NCI-H2196 (cell line): ENCODE measurements around the gene ADAT3.
A peak's percentile ranks its signal among the peaks of the same experiment; 100 is the strongest.
"Not testable (repeated sequence)": the region's sequence is repeated elsewhere in the genome, so short reads cannot be mapped to it uniquely, and the experiment has no call there.

Experiments
- DNase-seq: peaks from one replicate; lab custom pipeline; 2025; ENCODE audit not compliant: unreplicated experiment; lab: John Stamatoyannopoulos, UW

ADAT3 gene

DNA sequence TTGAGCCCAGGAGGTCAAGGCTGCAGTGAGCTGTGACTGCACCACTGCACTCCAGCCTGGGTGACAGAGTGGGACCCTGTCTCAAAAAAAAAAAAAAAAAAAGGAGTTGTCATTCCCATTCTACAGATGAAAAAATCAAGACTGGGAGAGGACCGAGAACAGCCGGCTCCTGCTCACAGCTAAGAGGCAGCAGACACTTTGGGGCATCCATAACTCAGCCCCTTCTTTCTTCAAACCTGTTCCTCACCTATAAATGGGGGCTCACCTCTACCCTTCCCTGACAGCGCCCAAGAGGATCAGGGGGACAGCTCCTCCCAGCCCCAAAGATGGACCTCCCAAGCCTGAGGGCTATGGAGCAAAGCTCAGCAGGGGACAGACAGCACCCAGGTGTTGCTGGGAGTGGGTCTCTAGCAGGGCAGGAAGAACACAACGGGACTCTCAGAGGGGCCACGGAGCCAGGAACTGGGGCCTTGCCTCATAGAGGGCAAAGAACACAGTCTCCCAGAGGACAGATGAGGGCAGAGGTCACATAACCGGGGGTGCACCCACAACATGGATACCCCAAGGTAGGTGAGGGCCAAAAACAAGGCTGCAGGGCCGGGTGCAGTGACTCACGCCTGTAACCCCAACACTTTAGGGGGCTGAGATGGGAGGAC lies 38.4 kb upstream of the ADAT3 start:
- no peak for DNase-seq

DNA sequence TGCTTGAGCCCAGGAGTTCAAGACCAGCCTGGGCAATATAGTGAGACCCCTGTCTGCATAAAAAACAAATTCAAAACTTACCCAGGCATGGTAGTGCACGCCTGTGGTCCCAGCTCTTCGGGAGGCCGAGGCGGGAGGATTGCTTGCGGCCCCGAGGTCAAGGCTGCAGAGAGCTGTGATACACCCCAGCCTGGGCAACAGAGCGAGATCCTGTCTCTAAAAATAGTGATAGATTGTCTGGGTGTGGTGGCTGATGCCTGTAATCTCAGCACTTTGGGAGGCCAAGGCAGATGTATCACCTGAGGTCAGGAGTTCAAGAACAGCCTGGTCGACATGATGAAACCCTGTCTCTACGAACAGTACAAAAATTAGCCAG lies 37.9 kb upstream of the ADAT3 start:
- DNase-seq: no peak

DNA sequence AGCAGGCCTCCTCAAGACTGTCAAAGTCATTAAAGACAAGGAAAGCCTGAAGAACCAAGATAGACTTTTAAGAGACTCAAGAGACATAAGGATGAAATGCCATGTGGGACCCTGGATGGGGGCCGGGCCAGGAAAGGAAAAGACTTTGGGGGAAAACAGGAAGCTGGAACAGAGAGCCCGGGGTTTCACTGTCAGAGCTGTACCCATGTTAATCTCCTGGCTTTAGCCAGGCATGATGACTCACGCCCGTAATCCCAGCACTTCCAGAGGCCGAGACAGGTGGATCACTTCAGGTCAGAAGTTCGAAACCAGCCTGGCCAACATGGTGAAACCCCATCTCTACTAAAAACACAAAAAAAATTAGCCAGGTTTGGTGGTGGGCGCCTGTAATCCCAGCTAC lies 36.2 kb upstream of the ADAT3 start:
- no peak for DNase-seq

DNA sequence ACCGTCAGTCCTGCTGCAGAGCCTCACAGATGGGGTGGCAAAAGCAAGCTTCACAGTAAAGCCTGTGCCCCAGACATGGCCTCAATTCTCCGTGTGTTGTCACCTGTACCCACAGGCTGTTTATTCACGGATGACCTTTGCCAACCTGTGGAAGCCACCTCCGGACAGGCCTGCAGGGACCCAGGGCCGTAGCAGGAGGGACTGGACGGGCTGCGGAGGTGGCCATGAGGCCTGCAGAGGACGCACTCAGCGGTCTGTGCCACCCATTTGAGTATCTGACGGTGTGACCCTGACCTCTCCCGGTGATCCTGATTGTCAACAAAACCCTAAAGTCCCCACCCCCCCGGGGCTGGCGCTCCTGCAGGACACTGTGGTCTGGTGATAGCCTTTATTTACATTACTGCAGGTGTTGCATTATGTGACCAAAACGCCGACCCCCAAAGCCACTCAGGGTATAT lies 34.0 kb upstream of the ADAT3 start:
- no peak for DNase-seq

DNA sequence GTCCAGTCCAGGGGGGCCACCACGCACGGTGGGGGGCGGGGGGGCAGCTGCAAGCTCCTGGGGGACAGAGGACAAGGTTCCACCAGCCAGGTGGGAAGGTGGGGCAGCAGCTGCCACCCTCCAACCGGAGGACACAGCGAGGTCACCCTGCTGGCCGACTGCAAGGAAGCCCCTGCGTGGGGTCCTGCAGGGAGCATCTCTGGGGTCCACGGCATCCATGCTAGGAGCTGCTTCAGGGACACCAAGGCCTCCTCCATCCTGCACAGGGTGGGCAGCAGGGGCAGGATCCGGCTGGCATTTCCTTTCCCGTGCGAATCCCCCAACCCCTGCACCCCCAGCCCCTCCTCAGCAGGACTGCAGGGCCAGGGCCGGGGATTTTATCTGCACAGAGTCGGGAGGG lies 33.6 kb upstream of the ADAT3 start:
- no peak for DNase-seq

DNA sequence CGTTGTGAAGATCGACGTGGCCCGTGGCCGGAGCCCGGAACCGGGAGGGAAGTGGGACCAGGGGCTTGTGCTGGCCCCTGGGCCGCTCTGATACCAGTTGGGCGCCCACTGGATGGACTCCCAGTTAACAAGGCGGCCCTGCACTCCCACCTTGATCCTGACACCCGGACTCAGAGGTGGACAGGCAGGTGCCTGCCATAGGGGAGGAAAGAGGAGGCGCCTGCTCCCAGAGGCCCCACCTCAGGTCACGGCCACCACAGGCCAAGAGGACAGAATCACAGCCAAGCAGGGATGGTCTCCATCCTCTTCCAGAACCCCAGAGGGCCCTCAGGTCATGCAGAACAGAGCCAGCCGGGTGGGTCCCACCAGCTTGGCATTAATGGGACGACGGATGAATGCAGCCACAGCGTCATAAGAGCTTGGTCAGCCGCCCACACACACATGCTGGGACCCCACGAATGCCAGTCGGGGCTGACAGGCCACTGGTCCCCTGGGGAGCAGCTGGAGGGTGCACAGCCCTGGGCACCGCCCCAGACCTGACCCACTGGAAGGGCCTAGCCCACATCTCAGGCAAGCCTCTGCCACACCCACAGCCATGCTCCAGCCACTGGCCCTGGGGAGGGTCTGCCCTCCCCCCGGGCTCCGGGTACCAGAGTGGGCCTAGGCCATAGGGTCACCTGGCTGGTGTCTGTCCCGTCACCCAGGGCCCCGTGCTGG lies 32.2 kb upstream of the ADAT3 start:
- no peak for DNase-seq

DNA sequence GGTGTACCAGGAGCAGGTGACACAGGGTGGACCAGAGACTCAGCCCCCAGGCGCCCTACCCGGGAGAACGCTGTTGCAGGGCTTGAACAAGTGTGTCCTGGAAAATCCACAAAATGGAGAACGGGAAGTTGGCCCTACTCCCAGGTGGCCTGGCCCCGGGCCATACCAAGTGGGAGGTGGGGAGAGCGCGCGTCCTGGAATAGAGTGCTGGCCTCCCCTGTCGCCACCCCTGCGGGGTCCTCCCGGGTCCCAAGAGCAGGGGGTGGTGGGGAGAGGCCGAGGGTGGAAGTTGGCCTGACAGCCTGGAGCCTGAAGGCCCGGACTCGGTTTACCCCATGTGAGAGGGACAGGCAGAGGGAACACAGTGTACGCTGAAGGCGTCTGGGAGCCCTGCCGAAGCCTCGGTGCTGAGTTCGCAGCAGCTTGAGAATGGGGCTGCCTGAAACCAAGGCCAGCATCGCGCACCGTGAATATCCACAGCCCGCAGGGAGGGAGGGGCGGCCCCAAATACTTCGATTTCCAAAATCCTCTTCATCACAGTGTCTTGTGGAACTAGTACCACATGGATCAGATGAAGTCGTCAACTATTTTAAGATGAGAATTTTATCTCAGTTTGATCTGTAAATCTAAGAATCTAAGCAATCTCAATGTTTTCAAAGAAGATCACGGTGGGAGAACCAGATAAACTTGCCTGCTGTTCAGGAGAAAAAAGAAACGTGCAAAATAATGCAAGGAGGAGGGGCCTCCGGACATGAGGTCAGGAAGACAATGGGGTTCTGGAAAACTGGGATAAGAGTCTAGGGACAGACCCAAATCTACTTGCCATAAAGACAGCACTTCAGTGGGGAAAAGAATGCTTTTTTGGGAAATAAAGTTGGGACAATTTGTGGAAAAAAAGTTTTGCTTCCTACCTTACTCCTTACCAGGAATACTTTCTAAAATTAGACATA lies 31.4 kb upstream of the ADAT3 start:
- peak; percentile 72 for DNase-seq

DNA sequence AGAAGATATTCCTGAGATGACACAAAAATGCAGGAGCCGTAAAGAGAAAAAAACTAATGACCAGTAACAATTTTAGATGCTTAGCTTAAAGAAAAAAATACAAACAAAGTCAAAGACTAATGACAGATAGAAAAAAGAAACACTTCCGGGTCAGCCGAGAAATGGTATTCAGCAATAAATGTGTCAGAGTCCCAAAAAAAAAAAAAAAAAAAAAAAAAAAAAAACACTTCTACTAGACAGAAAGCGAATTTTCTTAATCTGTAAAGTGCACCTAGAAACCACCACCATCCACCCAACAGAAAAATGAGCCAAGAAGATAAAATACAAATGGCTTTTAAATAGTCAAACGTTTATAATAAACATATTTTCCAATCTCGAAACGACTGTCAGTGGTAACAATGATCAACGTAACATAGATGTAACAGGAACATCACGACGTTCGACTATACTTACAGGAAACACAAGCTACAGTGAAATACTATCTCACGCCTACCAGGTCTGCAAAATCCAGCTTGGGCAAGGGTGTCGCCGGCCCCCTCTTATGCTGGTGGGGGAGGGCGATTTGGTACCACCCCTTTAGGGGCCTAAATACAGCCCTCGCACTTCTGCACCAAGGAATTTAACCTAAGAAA lies 30.5 kb upstream of the ADAT3 start:
- DNase-seq: no peak

DNA sequence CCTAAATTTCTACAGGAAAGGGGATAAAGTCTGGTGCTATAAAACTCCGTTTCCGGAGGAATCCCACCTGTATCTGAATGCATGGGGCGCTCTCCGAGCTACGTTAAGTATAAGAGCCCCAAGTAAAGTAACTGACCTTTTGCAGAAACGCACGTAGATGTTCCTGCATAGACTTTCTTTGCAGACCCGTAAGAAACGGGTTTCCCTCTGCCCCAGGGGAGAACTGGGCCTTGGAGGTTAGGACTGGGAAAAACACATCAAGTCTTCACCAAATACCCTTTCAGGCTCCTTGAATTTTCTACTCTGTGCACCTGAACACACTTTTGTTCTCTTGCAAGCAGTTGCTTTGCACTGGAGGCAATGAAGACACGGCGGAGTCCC lies 29.9 kb upstream of the ADAT3 start:
- DNase-seq: not testable (repeated sequence)

DNA sequence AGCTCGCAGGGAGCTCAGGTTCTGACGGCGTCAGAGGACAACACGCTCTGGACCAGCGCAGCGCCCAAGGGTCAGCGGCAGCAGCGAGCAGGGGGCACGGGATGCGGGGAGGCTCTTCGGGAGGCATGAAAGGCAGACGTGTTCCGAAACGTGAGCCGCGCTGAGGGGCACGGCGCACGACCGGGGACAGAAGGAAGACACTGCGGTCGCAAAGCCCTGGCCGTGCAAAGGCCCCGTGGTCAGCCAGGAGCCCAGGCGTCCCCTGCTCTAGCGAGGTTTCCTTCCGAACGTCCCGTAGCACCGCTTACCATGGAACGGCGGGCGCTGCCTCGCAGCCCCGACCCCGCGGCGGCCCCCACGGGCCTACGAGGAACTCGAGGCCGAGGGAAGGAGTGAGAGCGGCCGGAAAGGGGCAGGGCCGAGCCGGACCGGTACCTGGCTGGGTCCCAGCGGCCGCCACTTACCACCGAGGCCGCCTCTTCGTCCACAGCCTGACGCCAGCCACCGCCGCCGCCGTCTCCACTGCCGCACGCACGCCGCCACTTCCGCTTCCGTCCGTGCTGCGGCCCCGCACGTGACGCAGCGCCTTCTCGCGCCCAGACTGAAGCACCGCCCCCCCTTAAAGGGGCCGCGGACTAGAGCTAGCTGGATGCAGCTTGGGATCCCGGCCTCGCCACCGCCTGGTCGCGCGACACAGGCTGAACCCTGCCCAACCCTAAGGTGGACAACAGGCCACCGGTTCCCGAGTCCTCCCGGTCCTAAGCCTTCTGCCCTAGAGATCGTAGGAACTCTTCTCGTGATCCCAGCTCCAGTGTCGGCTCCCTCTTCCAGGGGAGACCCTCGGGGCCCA lies 29.3 kb upstream of the ADAT3 start:
- DNase-seq: peak; percentile 95

DNA sequence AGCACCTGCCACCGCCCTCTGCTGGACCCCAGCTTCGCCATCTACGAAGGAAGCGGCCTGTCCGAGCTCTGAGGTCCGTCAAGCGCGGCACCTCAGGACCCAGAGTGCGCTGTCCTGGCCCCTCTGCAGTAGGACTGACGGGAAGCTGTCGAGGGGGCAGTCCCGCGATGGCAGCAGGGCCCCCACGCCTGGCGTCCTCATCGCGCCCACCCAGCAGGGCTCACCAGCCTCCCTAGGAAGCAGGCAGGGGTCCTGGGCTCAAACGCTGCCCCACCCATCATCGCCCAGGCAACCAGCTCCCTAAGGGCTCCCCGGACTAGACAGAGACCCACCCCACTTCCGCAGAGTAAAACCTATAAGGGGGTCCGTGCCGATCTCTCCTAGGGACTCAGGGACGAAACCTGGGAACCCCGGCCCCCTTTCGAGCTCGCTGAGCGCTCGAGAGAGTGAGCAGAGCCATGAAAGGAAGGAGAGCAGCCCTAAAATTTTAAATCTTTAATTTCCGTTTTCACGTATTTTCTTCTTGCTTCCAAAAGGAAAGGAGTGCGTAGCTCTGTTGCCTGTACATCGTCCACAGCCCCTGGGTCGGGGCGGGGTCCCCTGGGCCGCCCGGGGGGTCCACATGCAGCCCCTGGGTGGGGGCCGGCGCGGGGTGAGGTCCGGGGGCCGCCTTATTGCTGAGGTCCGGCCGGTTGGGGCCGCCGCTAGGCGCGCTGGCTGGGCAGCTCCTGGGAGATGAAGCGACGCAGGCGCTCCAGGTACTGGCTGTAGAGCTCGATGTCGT lies 28.5 kb upstream of the ADAT3 start:
- DNase-seq: not testable (repeated sequence)

DNA sequence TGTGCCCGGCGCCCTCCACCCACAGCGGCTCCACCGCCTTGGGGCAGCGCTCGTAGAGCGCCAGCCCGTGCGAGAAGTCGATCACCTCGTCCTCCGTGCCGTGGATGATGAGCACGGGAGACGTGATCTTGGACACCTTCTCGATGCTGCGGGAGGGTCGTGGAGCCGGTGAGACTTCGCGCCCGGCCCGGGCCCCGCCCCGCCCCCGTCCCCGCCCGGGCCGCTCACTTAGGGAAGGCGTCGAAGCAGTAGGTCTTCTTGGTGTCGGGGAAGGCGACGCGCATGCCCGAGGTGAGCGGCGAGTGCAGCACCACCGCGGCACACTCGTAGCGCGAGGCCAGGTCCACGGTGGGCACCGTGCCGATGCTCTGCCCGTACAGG lies 27.9 kb upstream of the ADAT3 start:
- not testable (repeated sequence) for DNase-seq

DNA sequence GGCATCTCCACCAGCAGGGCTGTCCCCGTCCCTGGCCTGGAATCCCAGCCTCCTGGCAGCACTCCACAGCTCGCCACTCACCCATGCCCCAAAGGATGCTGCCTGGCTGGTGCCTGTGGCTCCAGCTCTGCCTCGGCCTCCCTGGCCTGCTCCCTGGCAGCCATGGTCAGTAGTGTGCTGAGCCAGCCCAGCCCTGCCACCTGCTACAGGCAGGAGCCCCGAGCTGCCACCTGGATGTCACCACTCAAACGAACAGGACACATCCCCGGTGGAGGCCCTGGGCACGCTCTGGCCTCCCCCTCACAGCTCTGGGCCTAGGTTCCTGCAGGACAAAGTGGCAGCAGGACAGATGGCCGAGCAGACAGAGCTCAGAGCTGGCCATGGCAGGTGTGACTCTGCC lies 26.6 kb upstream of the ADAT3 start:
- DNase-seq: not testable (repeated sequence)

DNA sequence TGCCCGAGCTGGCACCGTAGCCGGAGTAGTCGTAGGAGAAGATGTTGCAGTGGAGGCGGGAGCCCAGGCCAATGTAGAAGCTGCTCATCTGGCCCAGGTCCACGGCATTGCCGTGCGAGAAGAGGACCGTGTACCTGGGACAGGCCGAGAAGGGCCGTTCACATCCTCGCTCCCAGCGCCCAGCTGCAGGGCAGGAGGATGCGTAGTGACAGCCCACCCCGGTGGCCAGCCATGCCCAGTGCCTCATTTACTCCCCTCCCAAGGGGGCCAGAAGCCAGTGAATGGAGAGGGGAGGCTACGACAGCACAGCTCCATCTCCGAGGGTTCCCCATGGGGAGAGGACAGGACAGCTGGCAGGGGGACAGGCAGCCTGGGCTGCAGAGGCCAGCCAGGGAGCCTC lies 25.2 kb upstream of the ADAT3 start:
- DNase-seq: not testable (repeated sequence)

DNA sequence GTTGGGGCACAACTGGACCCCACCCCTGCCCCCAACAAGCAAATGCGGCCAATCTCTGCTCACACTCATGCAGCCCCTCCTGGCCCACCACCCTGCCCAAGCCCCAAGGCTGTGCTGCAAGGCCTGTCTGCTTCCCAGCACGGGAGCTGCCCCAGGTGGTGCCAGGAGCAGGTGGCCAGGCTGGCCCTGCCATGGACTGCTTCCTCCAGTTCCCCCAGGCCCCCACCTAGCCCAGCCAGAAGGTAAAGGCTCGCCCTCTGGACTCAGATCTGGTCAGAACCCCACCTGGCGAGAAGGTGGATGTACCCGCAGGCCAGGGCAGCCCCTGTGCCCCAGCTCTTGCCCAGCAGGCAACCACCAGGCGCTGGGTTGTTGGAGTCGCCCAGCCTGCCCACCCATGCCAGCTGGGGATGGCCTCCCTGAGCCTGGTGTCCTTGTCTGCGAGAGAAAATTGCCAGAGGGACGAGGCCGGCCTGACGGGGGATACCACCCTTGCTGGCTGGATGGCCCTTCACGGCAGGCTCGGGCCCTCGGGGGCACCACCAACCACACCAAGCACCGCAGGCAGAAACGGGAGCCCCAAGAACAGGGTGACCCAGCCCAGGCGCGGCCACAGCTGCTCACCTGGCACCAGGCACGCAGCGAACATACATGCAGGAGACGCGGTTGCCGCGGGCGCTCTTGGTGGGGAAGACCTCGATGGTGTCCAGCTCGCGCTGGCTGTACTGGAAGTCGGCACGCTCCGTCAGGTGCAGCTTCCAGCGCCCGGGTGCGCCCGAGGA lies 24.4 kb upstream of the ADAT3 start:
- DNase-seq: no peak

DNA sequence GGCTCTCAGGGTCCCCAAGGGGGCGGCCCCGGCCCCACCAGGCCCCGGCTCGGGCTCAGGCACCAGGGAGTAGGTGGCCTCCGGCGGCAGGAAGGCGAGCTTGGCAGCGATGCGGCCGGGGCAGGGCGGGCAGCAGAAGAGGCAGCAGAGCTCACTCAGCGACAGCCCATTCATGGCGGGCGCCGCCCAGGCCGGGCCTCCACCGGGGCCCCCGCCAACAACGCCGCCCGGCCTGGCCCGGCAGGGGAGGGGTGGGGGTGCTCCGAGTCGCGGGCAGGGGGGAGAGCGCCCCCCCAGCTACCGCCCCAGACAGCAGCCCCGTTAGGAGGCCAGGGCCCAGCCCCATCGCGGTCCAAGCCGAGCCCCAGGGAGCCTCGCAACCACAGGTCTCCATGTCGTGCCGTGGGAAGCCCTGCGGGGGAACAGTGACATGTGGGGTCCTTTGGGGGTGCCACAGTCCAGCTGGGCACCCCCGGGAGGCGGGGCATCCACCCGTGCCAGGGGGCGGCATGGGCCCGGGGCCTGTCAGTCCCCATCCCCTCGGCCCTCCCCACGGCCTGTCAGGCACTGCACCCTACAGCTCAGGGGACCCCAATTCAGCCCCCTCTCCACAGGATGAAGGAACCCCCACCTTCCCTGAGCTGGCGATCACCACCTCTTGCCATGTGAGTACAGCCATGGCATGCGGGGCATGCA lies 23.7 kb upstream of the ADAT3 start:
- DNase-seq: not testable (repeated sequence)

DNA sequence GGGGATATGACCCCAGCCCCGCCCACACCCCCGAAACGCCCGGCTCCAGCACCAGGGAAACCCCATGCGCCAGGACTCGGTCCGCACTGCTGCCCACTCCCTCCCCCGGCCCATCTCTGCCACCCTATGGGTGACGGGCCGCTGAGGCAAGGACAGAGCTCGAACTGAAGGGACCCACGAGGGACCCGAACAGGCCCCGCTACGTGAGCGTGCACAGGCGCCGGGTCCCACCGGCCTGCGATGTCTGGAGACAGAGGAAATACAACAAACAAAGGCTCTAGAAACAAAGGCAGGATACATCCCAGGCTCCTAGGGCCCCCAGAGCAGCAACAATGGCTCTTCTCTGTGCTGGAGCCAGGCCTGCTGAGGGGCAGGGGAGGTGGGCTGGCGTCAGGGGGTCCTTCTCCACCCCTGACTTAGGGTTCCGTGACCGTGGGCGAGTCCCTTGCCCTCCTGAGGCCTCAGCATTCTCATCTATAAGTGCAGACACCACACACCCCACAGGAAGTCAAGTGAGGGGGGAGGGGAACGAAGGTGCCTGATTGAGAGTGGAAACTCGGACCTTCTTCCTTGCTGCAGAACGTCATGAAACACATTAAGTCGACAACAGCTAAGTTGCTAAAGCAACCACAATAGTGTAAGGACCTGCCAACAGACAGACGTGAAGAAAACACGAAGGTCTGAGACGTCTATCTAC lies 23.0 kb upstream of the ADAT3 start:
- no peak for DNase-seq
